Progenitor cell of endocrine pancreas (in vitro differentiated cells): ENCODE measurements around the gene OTOGL. TPM values are rescaled to one million over a fixed set of nuclear protein-coding genes. Genes with fewer than 3 reads are reported as not detected.

Source experiments
- DNase-seq: peaks from one replicate; pipeline ENCODE4 v3.0.0; 2021; ENCODE audit warnings: low spot score; ENCODE audit not compliant: unreplicated experiment
- H3K27ac Mint-ChIP-seq: 2 replicates; pipeline ENCODE4 v1.8.0; 2021; ENCODE audit warnings: mild to moderate bottlenecking, moderate library complexity, mixed read lengths
- H3K27me3 Mint-ChIP-seq: 2 replicates; pipeline ENCODE4 v1.8.0; 2021; ENCODE audit warnings: mixed read lengths
- H3K36me3 Mint-ChIP-seq: 2 replicates; pipeline ENCODE4 v1.8.0; 2022; ENCODE audit warnings: mixed read lengths; ENCODE audit not compliant: insufficient read depth
- H3K4me1 Mint-ChIP-seq: 2 replicates; pipeline ENCODE4 v1.8.0; 2021; ENCODE audit warnings: low read depth, mixed read lengths
- H3K4me3 Mint-ChIP-seq: 2 replicates; pipeline ENCODE4 v1.8.0; 2021; ENCODE audit warnings: low read depth, mild to moderate bottlenecking, moderate library complexity, mixed read lengths
- H3K9me3 Mint-ChIP-seq: 2 replicates; pipeline ENCODE4 v1.8.0; 2021; ENCODE audit warnings: low read depth, mixed read lengths
- CTCF ChIP-seq: fragments of 200-600 bp; sonication (generic); IDR thresholded peaks from one replicate; pipeline ENCODE4 v1.5.0; 2021; ENCODE audit warnings: antibody characterized with exemption, mild to moderate bottlenecking; ENCODE audit not compliant: unreplicated experiment
- total RNA-seq: library from RNA; stranded (reverse); gene quantifications from 2 replicates; pipeline ENCODE4 v1.2.1, GENCODE V29; 2021

OTOGL gene
- total RNA-seq, 1 donor from 2014 or later: 0.31 TPM

- Mint-ChIP-seq H3K27ac (no peak overlapping the region), H3K27me3 (no peaks in the 10 kb centered on the region), H3K4me3 (no peak overlapping the region), H3K36me3 (no peaks in the 10 kb centered on the region), H3K9me3 (no peaks in the 10 kb centered on the region), H3K4me1 (peaks cover 6% of the 10 kb centered on the region)
- no peak for TF ChIP-seq CTCF
- DNase-seq: no peak
Measured at GRCh38 chr12:80173083-80173864, 73.9 kb downstream of the OTOGL start.

- no peak for DNase-seq
Measured at GRCh38 chr12:80175307-80175930, 76.1 kb downstream of the OTOGL start.

GRCh38 chr12:80176706-80177105 lies 77.4 kb downstream of the OTOGL start:
- no peaks in the 10 kb centered on the region for H3K27me3 Mint-ChIP-seq
- no peak overlapping the region for H3K27ac Mint-ChIP-seq
- no peak for TF ChIP-seq CTCF
- H3K4me1 Mint-ChIP-seq: peaks cover 8% of the 10 kb centered on the region
- no peak for DNase-seq
- no peaks in the 10 kb centered on the region for H3K9me3 Mint-ChIP-seq
- no peaks in the 10 kb centered on the region for H3K36me3 Mint-ChIP-seq
- H3K4me3 Mint-ChIP-seq: no peak overlapping the region

More at GRCh38 chr12:80175307-80175930, 76.1 kb downstream of the OTOGL start:
- Mint-ChIP-seq H3K4me1 (peaks cover 6% of the 10 kb centered on the region), H3K36me3 (no peaks in the 10 kb centered on the region), H3K27me3 (no peaks in the 10 kb centered on the region), H3K27ac (no peak overlapping the region), H3K9me3 (no peaks in the 10 kb centered on the region), H3K4me3 (no peak overlapping the region)
- TF ChIP-seq CTCF: no peak

GRCh38 chr12:80178846-80179245 lies 79.5 kb downstream of the OTOGL start:
- TF ChIP-seq CTCF: no peak
- H3K36me3 Mint-ChIP-seq: no peaks in the 10 kb centered on the region
- no peaks in the 10 kb centered on the region for H3K9me3 Mint-ChIP-seq
- no peak for DNase-seq
- H3K4me3 Mint-ChIP-seq: no peak overlapping the region
- no peaks in the 10 kb centered on the region for H3K27me3 Mint-ChIP-seq
- H3K27ac Mint-ChIP-seq: no peak overlapping the region
- H3K4me1 Mint-ChIP-seq: peaks cover 8% of the 10 kb centered on the region

- H3K27me3 Mint-ChIP-seq: peaks cover 5% of the 10 kb centered on the region
- TF ChIP-seq CTCF: no peak
- no peaks in the 10 kb centered on the region for H3K9me3 Mint-ChIP-seq
- H3K4me3 Mint-ChIP-seq: no peak overlapping the region
- no peaks in the 10 kb centered on the region for H3K36me3 Mint-ChIP-seq
- peaks cover 2% of the 10 kb centered on the region for H3K4me1 Mint-ChIP-seq
- DNase-seq: no peak
- H3K27ac Mint-ChIP-seq: no peak overlapping the region
Measured at GRCh38 chr12:80183939-80184338, 84.6 kb downstream of the OTOGL start.
